ENCODE measurements around the gene PRKCB.

DNA sequence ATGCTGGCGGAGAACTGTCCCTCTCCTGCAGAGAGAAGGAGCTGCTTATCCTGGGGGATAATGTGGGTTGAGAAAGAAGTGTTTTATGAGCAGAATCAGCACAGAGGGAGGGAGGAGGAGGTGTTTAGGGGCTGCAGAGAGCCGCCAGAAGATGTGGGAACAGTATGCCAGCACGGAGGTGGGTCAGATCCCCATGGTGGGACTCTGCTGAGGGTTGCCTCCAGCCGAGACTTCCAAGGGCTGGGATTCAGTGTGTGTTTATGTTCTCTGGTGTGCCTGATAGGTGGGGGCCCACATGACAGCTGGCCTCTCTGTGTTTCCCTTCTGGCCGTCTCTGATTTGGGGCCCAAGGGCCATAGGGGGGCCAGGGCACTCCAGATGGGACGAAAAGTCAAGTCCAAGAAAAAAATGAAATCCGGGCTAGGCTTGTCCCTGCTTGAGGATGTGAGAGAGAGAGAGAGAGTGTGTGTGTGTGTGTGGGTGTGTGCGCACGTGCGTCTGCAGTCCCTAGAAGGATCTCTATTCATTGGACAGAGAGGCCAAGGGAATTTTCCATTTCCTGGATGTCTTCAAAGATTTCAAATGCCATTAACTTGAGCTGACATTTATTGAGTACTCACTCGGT is 21.6 kb downstream of the PRKCB start:
- no peak for TF ChIP-seq CTCF (IDR thresholded peaks at IDR 0.05 in 4 of 5, conservative IDR thresholded peaks at IDR 0.05 in 1 of 5)
- TF ChIP-seq POLR2A (IDR thresholded peaks at IDR 0.05), result no peak

All from gastrocnemius medialis (tissue), 4 donors.